ENCODE results near the gene ZBTB7B.

- no peak for TF ChIP-seq GATA2 (IDR thresholded peaks at IDR 0.05; ENCODE audit: low read depth, low read length)
- no peak for TF ChIP-seq GATA3 (IDR thresholded peaks at IDR 0.05; ENCODE audit: low read depth, low read length)
Measured at GRCh38 chr1:155002464-155003226, at the start of gene ZBTB7B.

All from SH-SY5Y (cell line).